Hypothalamus (tissue), 51 donors: ENCODE measurements around the gene MACF1.
"Not testable (repeated sequence)": the region's sequence is repeated elsewhere in the genome, so short reads cannot be mapped to it uniquely, and the experiment has no call there.

Experiments
- DNase-seq, 51 donors: peaks; one replicate each; lab custom pipeline; 2025; lab: John Stamatoyannopoulos, UW

Gene MACF1

DNA sequence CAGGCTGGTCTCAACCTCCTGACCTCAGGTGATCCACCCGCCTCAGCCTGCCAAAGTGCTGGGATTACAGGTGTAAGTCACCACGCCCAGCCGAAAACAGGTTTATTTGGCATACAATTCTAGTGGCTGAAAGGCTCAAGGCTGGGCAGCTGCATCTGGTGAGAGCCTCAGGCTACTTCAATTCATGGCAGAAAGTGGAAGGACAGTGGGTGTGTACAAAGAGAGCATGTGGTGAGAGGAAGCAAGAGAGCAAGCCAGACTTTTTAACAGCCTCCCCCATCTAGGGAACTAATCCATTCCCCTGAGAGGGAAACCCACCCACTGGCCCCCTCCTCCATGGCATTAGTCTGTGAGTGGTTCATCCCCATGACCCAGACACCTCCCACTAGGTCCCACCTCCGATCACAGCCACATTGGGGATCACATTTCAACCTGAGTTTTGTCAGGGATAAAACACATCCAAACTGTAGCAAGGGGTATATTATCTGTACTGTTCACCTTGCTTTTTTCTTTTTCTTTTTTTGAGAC, 296.4 kb downstream of the MACF1 start:
- DNase-seq: no peak

- DNase-seq: no peak
Observed at GRCh38 chr1:39501666-39502065, 297.2 kb downstream of the MACF1 start.

DNA sequence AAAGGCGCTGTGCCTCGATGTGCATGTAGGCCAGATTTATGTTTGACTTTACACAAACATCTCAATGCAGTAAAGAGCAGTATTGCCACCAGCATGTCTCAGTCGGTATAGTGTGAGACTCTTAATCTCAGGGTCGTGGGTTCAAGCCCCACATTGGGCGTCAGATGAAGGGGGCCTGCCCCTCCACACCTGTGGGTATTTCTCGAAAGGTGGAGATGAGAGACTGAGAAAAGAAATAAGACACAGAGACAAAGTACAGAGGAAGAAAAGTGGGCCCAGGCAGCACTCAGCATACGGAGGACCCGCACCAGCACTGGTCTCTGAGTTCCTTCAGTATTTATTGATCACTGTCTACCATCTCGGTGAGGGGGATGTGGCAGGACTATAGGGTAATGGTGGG, 299.9 kb downstream of the MACF1 start:
- not testable (repeated sequence) for DNase-seq

GRCh38 chr1:39505289-39505688, 300.8 kb downstream of the MACF1 start:
- no peak for DNase-seq

- peak in 9 of 51 donors; percentile 13 to 41 (median 17) for DNase-seq
Observed at GRCh38 chr1:39507230-39507928, 302.9 kb downstream of the MACF1 start.

- no peak for DNase-seq
Observed at GRCh38 chr1:39508266-39508665, 303.8 kb downstream of the MACF1 start.

- DNase-seq: no peak
Observed at GRCh38 chr1:39508857-39509305, 304.4 kb downstream of the MACF1 start.

DNA sequence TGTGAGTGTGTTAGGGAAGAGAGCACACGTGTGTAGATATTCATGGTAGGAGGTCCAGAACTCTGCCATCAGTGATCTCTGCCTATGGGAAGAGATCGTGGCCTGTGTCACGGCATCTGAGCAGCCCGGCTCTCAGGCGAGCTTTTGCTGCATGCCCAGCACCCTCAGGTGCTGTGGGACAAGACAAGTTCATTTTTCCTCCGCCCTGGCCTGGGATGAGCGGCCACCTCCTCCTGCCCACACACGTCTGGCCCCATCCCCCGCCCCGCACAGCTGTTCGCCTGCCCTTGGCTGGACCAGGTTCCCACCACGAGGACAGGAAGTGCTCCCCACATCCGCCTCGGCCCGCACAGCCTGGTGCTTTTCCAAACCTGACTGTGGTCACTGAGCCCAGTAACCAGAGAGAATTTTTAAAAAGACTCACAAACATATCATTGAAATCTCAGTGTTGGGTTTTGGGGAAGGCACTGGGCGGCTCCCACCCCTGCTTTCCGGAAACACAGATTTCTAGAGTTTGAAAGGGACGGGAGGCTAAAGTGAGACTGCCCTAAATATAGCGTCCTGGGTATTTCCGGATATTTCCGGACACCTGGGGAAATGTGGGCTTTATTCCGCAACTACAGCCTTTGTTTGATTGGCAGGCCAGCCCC, 305.0 kb downstream of the MACF1 start:
- peak in 2 of 51 donors; percentile 13 to 18 for DNase-seq

DNA sequence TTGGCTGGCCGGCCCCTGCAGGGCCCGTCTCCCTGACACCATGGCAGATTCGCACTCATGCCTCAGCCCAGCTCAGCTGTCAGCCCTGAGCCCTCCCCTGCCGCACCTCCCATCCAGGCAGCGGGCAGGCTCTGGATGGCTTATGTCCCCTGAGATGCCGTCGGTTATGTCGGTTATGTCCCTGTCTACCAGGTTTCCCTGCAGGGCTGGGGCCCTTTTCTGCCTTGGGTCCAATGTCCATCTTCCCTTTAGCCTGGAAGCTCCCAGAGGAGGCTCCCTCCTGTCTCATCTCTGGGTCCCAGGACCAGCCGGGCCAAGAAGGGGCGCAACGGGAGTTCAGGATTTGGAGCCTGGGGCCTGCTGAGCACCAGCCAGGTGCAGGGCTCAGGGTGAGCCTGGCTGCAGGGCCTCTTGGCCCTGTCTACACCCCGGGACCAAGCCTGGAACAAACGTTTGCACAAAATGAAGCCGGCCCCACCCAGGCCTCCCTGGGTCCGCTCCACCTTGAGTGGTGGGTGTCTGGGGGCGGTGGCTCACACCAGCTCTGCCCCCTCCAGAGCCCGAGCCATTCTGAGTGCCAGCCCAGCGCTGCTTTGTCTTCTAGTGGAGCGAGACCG, 306.2 kb downstream of the MACF1 start:
- DNase-seq: not testable (repeated sequence)

DNA sequence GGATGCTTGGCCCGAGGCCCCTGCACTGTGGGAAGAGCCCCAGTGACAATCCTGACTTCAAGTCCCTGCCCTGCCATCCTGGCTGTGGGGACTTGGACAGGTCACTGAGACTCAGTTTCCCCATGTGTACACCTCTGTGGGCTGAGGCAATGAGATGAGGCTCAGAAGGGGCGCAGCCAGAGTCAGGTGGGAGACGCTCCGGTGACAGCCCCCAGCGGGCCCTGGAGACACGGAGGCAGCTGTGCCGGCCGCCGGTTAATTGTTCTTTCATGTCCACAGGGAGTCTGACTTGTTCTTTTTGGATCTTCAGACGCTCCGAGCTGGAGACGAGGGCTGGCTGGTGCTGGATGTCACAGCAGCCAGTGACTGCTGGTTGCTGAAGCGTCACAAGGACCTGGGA, 307.0 kb downstream of the MACF1 start:
- DNase-seq: not testable (repeated sequence)

GRCh38 chr1:39512234-39512847, 307.8 kb downstream of the MACF1 start:
- not testable (repeated sequence) for DNase-seq

GRCh38 chr1:39514710-39515124, 310.2 kb downstream of the MACF1 start:
- peak in 2 of 51 donors; percentile 12 to 45 for DNase-seq

- DNase-seq: not testable (repeated sequence)
Observed at GRCh38 chr1:39515131-39516086, 310.9 kb downstream of the MACF1 start.

DNA sequence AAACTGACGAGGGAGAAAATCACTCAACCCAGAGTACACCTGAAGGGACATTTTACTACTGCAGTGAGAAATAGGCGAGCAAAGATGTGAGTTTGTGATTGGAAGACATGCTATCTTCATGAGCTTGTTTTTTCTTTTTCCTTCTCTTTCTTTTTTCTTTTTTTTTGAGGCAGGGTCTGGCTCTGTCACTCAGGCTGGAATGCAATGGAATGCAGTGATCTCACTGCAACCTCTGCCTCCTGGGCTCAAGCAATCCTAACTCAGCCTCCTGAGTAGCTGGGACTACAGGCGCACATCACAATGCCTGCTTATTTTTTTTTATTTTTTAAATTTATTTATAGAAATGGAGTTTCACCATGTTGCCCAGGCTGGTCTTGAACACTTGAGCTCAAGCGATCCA, 312.3 kb downstream of the MACF1 start:
- DNase-seq: not testable (repeated sequence)

GRCh38 chr1:39517936-39518335, 313.4 kb downstream of the MACF1 start:
- not testable (repeated sequence) for DNase-seq

DNA sequence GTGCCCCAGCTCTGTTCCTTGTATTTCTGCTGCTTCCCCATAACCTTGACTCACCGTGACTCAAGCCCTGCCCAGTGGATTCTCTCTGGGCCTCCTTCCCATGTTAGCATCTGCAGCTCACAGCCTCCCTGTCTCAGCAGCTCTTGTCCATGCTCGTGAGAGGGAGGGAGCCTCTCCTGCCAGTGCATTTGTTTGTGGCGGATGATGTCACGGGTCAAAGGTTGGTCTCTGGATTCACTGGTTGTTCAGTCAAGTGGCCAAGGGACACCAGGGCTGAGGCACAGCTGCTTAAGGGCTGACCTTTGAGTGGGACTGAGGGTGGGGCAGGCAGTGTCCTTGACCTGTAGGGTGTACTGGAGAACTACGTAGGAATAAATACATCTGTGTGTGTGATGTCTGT, 314.9 kb downstream of the MACF1 start:
- not testable (repeated sequence) for DNase-seq

DNA sequence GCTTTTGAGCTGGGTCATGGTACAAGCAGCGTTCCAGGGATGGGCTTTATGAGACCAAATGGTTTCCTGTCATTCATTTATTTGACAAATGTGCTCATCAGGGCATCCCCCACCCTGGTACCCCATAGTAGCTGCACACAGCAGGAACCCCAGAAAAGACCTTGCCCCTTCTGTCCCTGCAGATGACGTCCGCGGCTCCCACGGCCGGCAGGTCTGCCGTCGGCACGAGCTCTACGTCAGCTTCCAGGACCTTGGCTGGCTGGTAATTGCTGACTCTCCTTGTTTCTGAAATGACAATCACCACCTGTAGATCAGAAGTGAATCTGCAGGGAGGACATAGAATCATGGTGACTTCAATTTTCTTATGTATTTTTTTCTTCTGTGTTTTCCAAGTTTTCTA, 317.7 kb downstream of the MACF1 start:
- DNase-seq: not testable (repeated sequence)

- no peak for DNase-seq
Observed at GRCh38 chr1:39522661-39523567, 318.4 kb downstream of the MACF1 start.

DNA sequence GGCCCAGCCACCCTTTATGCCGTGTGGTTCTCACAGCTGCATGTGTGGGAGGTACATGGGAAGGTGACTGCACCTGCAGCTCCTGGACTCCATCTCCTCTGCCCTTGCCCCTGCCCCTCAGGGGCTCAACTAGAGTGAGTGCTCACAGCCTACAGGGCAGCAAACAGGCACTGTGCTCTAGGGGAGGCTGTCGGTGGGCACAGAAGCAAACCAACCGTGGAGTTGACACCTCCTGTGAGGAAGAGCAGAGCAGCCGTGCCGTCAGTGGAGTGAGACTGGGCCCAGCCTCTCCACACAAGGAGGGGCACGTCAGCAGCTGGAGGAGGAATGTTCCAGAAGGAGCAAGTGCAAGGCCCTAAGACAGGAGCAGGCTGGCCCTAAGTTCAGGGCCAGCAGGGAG, 319.7 kb downstream of the MACF1 start:
- no peak for DNase-seq
